K562 (cell line): ENCODE measurements around the gene ARID5B. TPM values are rescaled to one million over a fixed set of nuclear protein-coding genes. Genes with fewer than 3 reads are reported as not detected.

Experiments
- ATAC-seq: fragments of 200-7000 bp; cut with Tn5 transposase; 3 replicates; pipeline ENCODE4 v1.9.1; 2020; ENCODE audit warnings: moderate library complexity
- BruUV-seq: library from RNA; stranded (reverse); fragments of 400-500 nt; replicated peaks from 2 replicates; lab custom pipeline; 2021; lab: Mats Ljungman, UMichigan
- CTCF ChIA-PET: fragments of 300-600 bp; formaldehyde crosslinking; extraction: SDS; loops from one replicate; lab custom pipeline; 2021; ENCODE audit warnings: low intra/inter-chr PET ratio; lab: Yijun Ruan, JAX
- POLR2A ChIA-PET: fragments of 300-600, 350-650 bp; sonication (Branson Sonifier 250); formaldehyde crosslinking; extraction: SDS; loops from one replicate; lab custom pipeline; 2021; ENCODE audit warnings: antibody characterized with exemption, inconsistent platforms; lab: Yijun Ruan, JAX
- DNase-seq, 4 experiments: peaks; one replicate each; pipeline versions ENCODE4 v3.0.0 to v3.0.0-alpha.2; 2011 to 2018; ENCODE audit warnings: low spot score in 3 of 4, mixed read lengths in 3 of 4; ENCODE audit errors: extremely low read depth in 1 of 4
- FAIRE-seq: peaks from 2 replicates; lab custom pipeline; 2011; peaks lifted over from hg19 to GRCh38; lab: Jason Lieb, UNC
- H2AFZ ChIP-seq: 2 replicates; pipeline ENCODE4 v1.6.0; 2011; ENCODE audit warnings: low read depth, low read length, control low read depth, inconsistent platforms
- H3K27ac ChIP-seq: fragments of 200-600 bp; 3 replicates; pipeline ENCODE4 v1.8.0; 2011; ENCODE audit warnings: low read depth, mild to moderate bottlenecking, control low read depth, inconsistent platforms, low read length, moderate library complexity, mixed read lengths; ENCODE audit errors: extremely low read depth
- H3K27me3 ChIP-seq, 2 experiments: fragments of 300-600 bp in 1 of 2; 2 replicates in 1 of 2; 3 replicates in 1 of 2; pipeline versions ENCODE4 v1.6.0 to v1.8.0; 2011; ENCODE audit warnings: inconsistent platforms in 2 of 2, low read length in 2 of 2, mild to moderate bottlenecking in 1 of 2, mixed read lengths in 1 of 2, moderate library complexity in 1 of 2; ENCODE audit not compliant: control insufficient read depth in 2 of 2, insufficient read depth in 2 of 2
- H3K36me3 ChIP-seq: fragments of 300-600 bp; 3 replicates; pipeline ENCODE4 v1.8.0; 2011; ENCODE audit warnings: mild to moderate bottlenecking, low read length, inconsistent platforms; ENCODE audit not compliant: control insufficient read depth, insufficient read depth
- H3K4me1 ChIP-seq, 2 experiments: fragments of 200-600 bp in 1 of 2; replicated peaks in 1 of 2; 2 replicates in 1 of 2; 3 replicates in 1 of 2; pipeline versions ENCODE4 v1.5.1 to v1.8.0; 2011; ENCODE audit warnings: inconsistent platforms in 2 of 2, low read length in 2 of 2, mild to moderate bottlenecking in 1 of 2, mixed read lengths in 1 of 2, moderate library complexity in 1 of 2; ENCODE audit not compliant: control insufficient read depth in 2 of 2, insufficient read depth in 2 of 2
- H3K4me2 ChIP-seq: 2 replicates; pipeline ENCODE4 v1.6.1; 2011; ENCODE audit warnings: low read length, control low read depth, inconsistent platforms, mixed read lengths; ENCODE audit not compliant: insufficient read depth
- H3K4me3 ChIP-seq: fragments of 200-600 bp; sonication (generic), shearing (Covaris generic); 2 replicates; pipeline ENCODE4 v1.5.1; 2016; ENCODE audit warnings: control low read depth, inconsistent platforms
- H3K79me2 ChIP-seq: fragments of 200-600 bp; 3 replicates; pipeline ENCODE4 v1.8.0; 2011; ENCODE audit warnings: low read length, inconsistent platforms; ENCODE audit not compliant: control insufficient read depth, insufficient read depth
- H3K9ac ChIP-seq, 2 experiments: 2 replicates each; pipeline versions ENCODE4 v1.6.0 to v1.6.1; 2011; ENCODE audit warnings: low read depth in 2 of 2, low read length in 2 of 2, control low read depth in 1 of 2, inconsistent platforms in 1 of 2, mild to moderate bottlenecking in 1 of 2, mixed read lengths in 1 of 2; ENCODE audit not compliant: insufficient read depth in 1 of 2
- H3K9me1 ChIP-seq: one replicate; pipeline ENCODE4 v1.6.0; 2011; ENCODE audit warnings: inconsistent platforms, mild to moderate bottlenecking, low read length, moderate library complexity; ENCODE audit not compliant: control insufficient read depth, insufficient read depth
- H3K9me3 ChIP-seq: replicated peaks from 2 replicates; pipeline ENCODE4 v1.5.1; 2011; ENCODE audit warnings: low read depth, low read length, inconsistent platforms; ENCODE audit not compliant: control insufficient read depth, insufficient read depth
- H4K20me1 ChIP-seq: replicated peaks from 2 replicates; pipeline ENCODE4 v1.6.1; 2011; ENCODE audit warnings: low read length, inconsistent platforms, mixed read lengths; ENCODE audit not compliant: control insufficient read depth, insufficient read depth
- BACH1 ChIP-seq: fragments of 200-800 bp; sonication (Bioruptor generic); IDR thresholded peaks from 2 replicates; pipeline ENCODE4 v1.6.1; 2016; ENCODE audit warnings: missing genetic modification characterization, missing compliant biosample characterization
- BRD9 ChIP-seq: fragments of 450-650 bp; IDR thresholded peaks from 2 replicates; pipeline ENCODE4 v1.6.1; 2018; ENCODE audit warnings: low read depth; ENCODE audit not compliant: partially characterized antibody
- DDX20 ChIP-seq: fragments of 450-650 bp; IDR thresholded peaks from 2 replicates; pipeline ENCODE4 v1.6.1; 2016; ENCODE audit warnings: missing genetic modification characterization, low read depth, mild to moderate bottlenecking, missing compliant biosample characterization, moderate library complexity
- HDGF ChIP-seq: fragments of 450-650 bp; IDR thresholded peaks from 2 replicates; pipeline ENCODE4 v1.6.1; 2016
- LARP7 ChIP-seq: fragments of 450-650 bp; IDR thresholded peaks from 2 replicates; pipeline ENCODE4 v1.6.1; 2016
- MAZ ChIP-seq, 2 experiments: fragments of 450-650 bp in 1 of 2; sonication (generic) in 1 of 2; formaldehyde crosslinking; IDR thresholded peaks in 1 of 2; conservative IDR thresholded peaks in 1 of 2; 2 replicates each; pipeline versions ENCODE4 v1.4.0 to v1.5.0; 2020; ENCODE audit warnings: mild to moderate bottlenecking in 1 of 2, missing genetic modification reagents in 1 of 2
- MTA1 ChIP-seq: fragments of 450-650 bp; IDR thresholded peaks from 2 replicates; pipeline ENCODE4 v1.6.1; 2017; ENCODE audit warnings: borderline replicate concordance
- NFXL1 ChIP-seq: fragments of 450-650 bp; formaldehyde crosslinking; IDR thresholded peaks from 2 replicates; pipeline ENCODE4 v1.4.0; 2021; ENCODE audit warnings: mild to moderate bottlenecking
- TOE1 ChIP-seq, 2 experiments: fragments of 450-650 bp in 1 of 2; sonication (generic) in 1 of 2; formaldehyde crosslinking in 1 of 2; IDR thresholded peaks; 2 replicates each; pipeline versions ENCODE4 v1.7.1 to v1.8.0; 2016 to 2022; ENCODE audit warnings: borderline replicate concordance in 2 of 2, mild to moderate bottlenecking in 2 of 2, antibody characterized with exemption in 1 of 2, inconsistent platforms in 1 of 2, low read depth in 1 of 2, missing genetic modification reagents in 1 of 2, moderate library complexity in 1 of 2
- ZNF445 ChIP-seq: fragments of 250-450 bp; sonication (Bioruptor Pico); IDR thresholded peaks from 2 replicates; pipeline ENCODE4 v1.4.0; 2020; ENCODE audit warnings: low read depth, mild to moderate bottlenecking, moderate library complexity
- ZNF57 ChIP-seq: fragments of 450-650 bp; formaldehyde crosslinking; IDR thresholded peaks from 2 replicates; pipeline ENCODE4 v1.4.0; 2020; ENCODE audit warnings: mild to moderate bottlenecking, moderate library complexity
- ZNF76 ChIP-seq: fragments of 250-450 bp; sonication (Bioruptor Pico); IDR thresholded peaks from 2 replicates; pipeline ENCODE4 v1.4.0; 2020; ENCODE audit warnings: mild to moderate bottlenecking, moderate library complexity, borderline replicate concordance
- WGBS: fragments of 100-300 bp; shearing (Covaris generic); methylation state at CpG from one replicate; pipeline ENCODE4 v1.1.6; 2016; ENCODE audit warnings: low coverage, mixed read lengths; ENCODE audit not compliant: insufficient coverage; ENCODE audit errors: missing lambda C conversion rate; 5-methylcytosine and 5-hydroxymethylcytosine counted together
- in situ Hi-C: fragments of 300-500 bp; cut with MboI; formaldehyde crosslinking; loops from 4 replicates; pipeline ENCODE4 v1.15.0; 2018; ENCODE audit warnings: inconsistent platforms, mixed read lengths
- intact Hi-C: fragments of 100-400 bp; cut with micrococcal nuclease; formaldehyde crosslinking; loops from 2 replicates; pipeline ENCODE4 v1.14.2; 2022
- polyA plus RNA-seq, 8 experiments: library from polyadenylated mRNA; depleted of rRNA in 4 of 8; stranded (reverse) in 5 of 8; unstranded in 3 of 8; fragments of >200 nt; fragmentation: Nextera tagmentation in 2 of 8; fragmentation: Illumina TruSeq in 1 of 8; extraction: Ambion mirVana in 2 of 8; extraction: Trizol in 1 of 8; gene quantifications; 2 replicates each; pipeline versions ENCODE4 v1.2.1 to v1.2.3, GENCODE V29; 2011 to 2014; ENCODE audit warnings: inconsistent platforms in 1 of 8, missing spikeins in 1 of 8
- total RNA-seq, 7 experiments: library from RNA; depleted of rRNA in 6 of 7; stranded (reverse); fragments of >200 nt in 6 of 7; fragmentation: Illumina TruSeq in 2 of 7; extraction: Trizol in 2 of 7; gene quantifications; 2 replicates each; pipeline versions ENCODE4 v1.2.1 to v1.2.3, GENCODE V29; 2011 to 2021; ENCODE audit warnings: low replicate concordance in 1 of 7
- TF ChIP-seq, protein P1 (sequence below): fragments of 450-650 bp; formaldehyde crosslinking; IDR thresholded peaks from 2 replicates; pipeline ENCODE4 v1.4.0; 2020; ENCODE audit warnings: mild to moderate bottlenecking, mixed read lengths
- TF ChIP-seq, protein P2 (sequence below): fragments of 250-450 bp; sonication (Bioruptor Pico); IDR thresholded peaks from 2 replicates; pipeline ENCODE4 v1.5.0; 2021
- TF ChIP-seq, protein P3 (sequence below): fragments of 450-650 bp; IDR thresholded peaks from 2 replicates; pipeline ENCODE4 v1.6.1; 2017; ENCODE audit warnings: antibody characterized with exemption

The ARID5B gene
- total and polyA plus RNA-seq, 9 of the 15 experiments (the other 6 are each of a cell fraction or from before 2014, with no cell fraction given), result 0.48 to 1.6 (median 0.80) TPM

- H3K79me2 ChIP-seq, result no peaks in the 10 kb centered on the region
- TF ChIP-seq HDGF, result no peak
- TF ChIP-seq, protein P1, sequence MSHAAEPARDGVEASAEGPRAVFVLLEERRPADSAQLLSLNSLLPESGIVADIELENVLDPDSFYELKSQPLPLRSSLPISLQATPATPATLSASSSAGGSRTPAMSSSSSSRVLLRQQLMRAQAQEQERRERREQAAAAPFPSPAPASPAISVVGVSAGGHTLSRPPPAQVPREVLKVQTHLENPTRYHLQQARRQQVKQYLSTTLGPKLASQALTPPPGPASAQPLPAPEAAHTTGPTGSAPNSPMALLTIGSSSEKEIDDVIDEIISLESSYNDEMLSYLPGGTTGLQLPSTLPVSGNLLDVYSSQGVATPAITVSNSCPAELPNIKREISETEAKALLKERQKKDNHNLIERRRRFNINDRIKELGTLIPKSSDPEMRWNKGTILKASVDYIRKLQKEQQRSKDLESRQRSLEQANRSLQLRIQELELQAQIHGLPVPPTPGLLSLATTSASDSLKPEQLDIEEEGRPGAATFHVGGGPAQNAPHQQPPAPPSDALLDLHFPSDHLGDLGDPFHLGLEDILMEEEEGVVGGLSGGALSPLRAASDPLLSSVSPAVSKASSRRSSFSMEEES (CRISPR knock-in tag), result no peak
- TF ChIP-seq LARP7, result no peak
- no peak for TF ChIP-seq NFXL1 (CRISPR knock-in tag)
- TF ChIP-seq BRD9, result no peak
- no peak for TF ChIP-seq ZNF76
- TF ChIP-seq MTA1, result no peak
- no peak for TF ChIP-seq DDX20
- TF ChIP-seq, protein P2, sequence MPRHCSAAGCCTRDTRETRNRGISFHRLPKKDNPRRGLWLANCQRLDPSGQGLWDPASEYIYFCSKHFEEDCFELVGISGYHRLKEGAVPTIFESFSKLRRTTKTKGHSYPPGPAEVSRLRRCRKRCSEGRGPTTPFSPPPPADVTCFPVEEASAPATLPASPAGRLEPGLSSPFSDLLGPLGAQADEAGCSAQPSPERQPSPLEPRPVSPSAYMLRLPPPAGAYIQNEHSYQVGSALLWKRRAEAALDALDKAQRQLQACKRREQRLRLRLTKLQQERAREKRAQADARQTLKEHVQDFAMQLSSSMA (CRISPR knock-in tag), result no peak
- TF ChIP-seq, protein P3, sequence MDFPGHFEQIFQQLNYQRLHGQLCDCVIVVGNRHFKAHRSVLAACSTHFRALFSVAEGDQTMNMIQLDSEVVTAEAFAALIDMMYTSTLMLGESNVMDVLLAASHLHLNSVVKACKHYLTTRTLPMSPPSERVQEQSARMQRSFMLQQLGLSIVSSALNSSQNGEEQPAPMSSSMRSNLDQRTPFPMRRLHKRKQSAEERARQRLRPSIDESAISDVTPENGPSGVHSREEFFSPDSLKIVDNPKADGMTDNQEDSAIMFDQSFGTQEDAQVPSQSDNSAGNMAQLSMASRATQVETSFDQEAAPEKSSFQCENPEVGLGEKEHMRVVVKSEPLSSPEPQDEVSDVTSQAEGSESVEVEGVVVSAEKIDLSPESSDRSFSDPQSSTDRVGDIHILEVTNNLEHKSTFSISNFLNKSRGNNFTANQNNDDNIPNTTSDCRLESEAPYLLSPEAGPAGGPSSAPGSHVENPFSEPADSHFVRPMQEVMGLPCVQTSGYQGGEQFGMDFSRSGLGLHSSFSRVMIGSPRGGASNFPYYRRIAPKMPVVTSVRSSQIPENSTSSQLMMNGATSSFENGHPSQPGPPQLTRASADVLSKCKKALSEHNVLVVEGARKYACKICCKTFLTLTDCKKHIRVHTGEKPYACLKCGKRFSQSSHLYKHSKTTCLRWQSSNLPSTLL, result no peak
- no peak for TF ChIP-seq TOE1 (IDR thresholded peaks at IDR 0.05; ENCODE audit: borderline replicate concordance)
- no peak for TF ChIP-seq TOE1 (CRISPR knock-in tag; IDR thresholded peaks at IDR 0.05; ENCODE audit: borderline replicate concordance, low read depth)
- TF ChIP-seq BACH1 (tag), result no peak
- no peak for TF ChIP-seq ZNF445 (CRISPR knock-in tag)
- TF ChIP-seq MAZ (CRISPR knock-in tag; conservative IDR thresholded peaks at IDR 0.05 in 1 of 2, IDR thresholded peaks at IDR 0.05 in 1 of 2), result no peak
- TF ChIP-seq ZNF57, result no peak
- no peak overlapping the region for H3K4me3 ChIP-seq
- ATAC-seq (no peak), DNase-seq (no peak), FAIRE-seq (no peak)
- no peaks in the 10 kb centered on the region for H3K9me1 ChIP-seq
- H2AFZ ChIP-seq, result no peak overlapping the region
- intact Hi-C loops (no loop called here), in situ Hi-C loops (no loop called here)
- ChIA-PET POLR2A (interaction anchor here (0.6 to 0.8 kb wide), 2 partner anchors 16 to 90 kb away, joined by 3 to 4 read pairs; no protein-coding TSS in a partner anchor), CTCF (no interaction called here)
- no peak overlapping the region for H3K9ac ChIP-seq
- H3K27me3 ChIP-seq, result no peaks in the 10 kb centered on the region; a peak in 1 of 5 replicates
- WGBS, result 11% methylated on average over 4 of the region's 4 CpGs
- no peaks in the 10 kb centered on the region for H3K36me3 ChIP-seq
- H3K27ac ChIP-seq, result no peak overlapping the region
- H3K4me2 ChIP-seq, result no peak overlapping the region
- H3K4me1 ChIP-seq, result no peaks in the 10 kb centered on the region
- no peaks in the 10 kb centered on the region for H3K9me3 ChIP-seq
- no peaks in the 10 kb centered on the region for H4K20me1 ChIP-seq
- no TSS peak for BruUV-seq
These were observed 123.8 kb downstream of the ARID5B start for GRCh38 chr10:62025134-62025794.
